Endothelial cell (in vitro differentiated cells): ENCODE data around the gene RPL13A. TPM values are rescaled to one million over a fixed set of nuclear protein-coding genes. Genes with fewer than 3 reads are reported as not detected.

Experiments used
- DNase-seq: peaks from one replicate; pipeline ENCODE4 v3.0.0; 2021; ENCODE audit warnings: low spot score
- H3K27ac Mint-ChIP-seq: one replicate; pipeline ENCODE4 v1.8.0; 2021; ENCODE audit warnings: mixed read lengths, inconsistent platforms; ENCODE audit not compliant: unreplicated experiment
- H3K27me3 Mint-ChIP-seq: one replicate; pipeline ENCODE4 v1.8.0; 2021; ENCODE audit warnings: mild to moderate bottlenecking, moderate library complexity, mixed read lengths, inconsistent platforms; ENCODE audit not compliant: unreplicated experiment
- H3K36me3 Mint-ChIP-seq: one replicate; pipeline ENCODE4 v1.8.0; 2021; ENCODE audit warnings: mild to moderate bottlenecking, low read depth, mixed read lengths, inconsistent platforms; ENCODE audit not compliant: unreplicated experiment
- H3K4me1 Mint-ChIP-seq: one replicate; pipeline ENCODE4 v1.8.0; 2021; ENCODE audit warnings: mild to moderate bottlenecking, mixed read lengths, inconsistent platforms; ENCODE audit not compliant: unreplicated experiment
- H3K4me3 Mint-ChIP-seq: one replicate; pipeline ENCODE4 v1.8.0; 2021; ENCODE audit warnings: mild to moderate bottlenecking, mixed read lengths, inconsistent platforms; ENCODE audit not compliant: unreplicated experiment
- H3K9me3 Mint-ChIP-seq: one replicate; pipeline ENCODE4 v1.8.0; 2021; ENCODE audit warnings: mixed read lengths, inconsistent platforms; ENCODE audit not compliant: unreplicated experiment
- CTCF ChIP-seq: fragments of 200-600 bp; sonication (generic); IDR thresholded peaks from one replicate; pipeline ENCODE4 v1.5.0; 2021; ENCODE audit warnings: antibody characterized with exemption; ENCODE audit not compliant: unreplicated experiment
- total RNA-seq: library from RNA; stranded (reverse); fragmentation: NEBNext Ultra II Directional; extraction: Animal tissue kit (Norgen Biotek cat#: 25700); gene quantifications from one replicate; pipeline ENCODE4 v1.2.1, GENCODE V29; 2021; ENCODE audit not compliant: unreplicated experiment

Gene RPL13A
- total RNA-seq, 1 donor from 2014 or later: 2,762 TPM

- H3K36me3 Mint-ChIP-seq: peaks cover 38% of the 10 kb centered on the region
- no peak for DNase-seq
These were observed 1.6 kb downstream of the RPL13A start for GRCh38 chr19:49488863-49489537.

GRCh38 chr19:49489601-49490167, 2.3 kb downstream of the RPL13A start:
- peaks cover 24% of the 10 kb centered on the region for H3K27me3 Mint-ChIP-seq
- no peaks in the 10 kb centered on the region for H3K9me3 Mint-ChIP-seq
- peaks cover 38% of the 10 kb centered on the region for H3K36me3 Mint-ChIP-seq
- DNase-seq: no peak
- peak overlapping the region; percentile 100 for H3K4me3 Mint-ChIP-seq
- peaks cover 22% of the 10 kb centered on the region for H3K4me1 Mint-ChIP-seq
- peak overlapping the region; percentile 24 for H3K27ac Mint-ChIP-seq
- no peak for TF ChIP-seq CTCF

More at GRCh38 chr19:49488863-49489537, 1.6 kb downstream of the RPL13A start:
- Mint-ChIP-seq H3K27me3 (peaks cover 24% of the 10 kb centered on the region), H3K27ac (peak overlapping the region; percentile 80), H3K4me3 (peak overlapping the region; percentile 100), H3K9me3 (no peaks in the 10 kb centered on the region), H3K4me1 (peaks cover 22% of the 10 kb centered on the region)
- TF ChIP-seq CTCF: no peak

GRCh38 chr19:49490287-49491029, 3.0 kb downstream of the RPL13A start:
- Mint-ChIP-seq H3K36me3 (peaks cover 38% of the 10 kb centered on the region), H3K27ac (peak overlapping the region; percentile 24), H3K27me3 (peaks cover 26% of the 10 kb centered on the region), H3K4me1 (peaks cover 22% of the 10 kb centered on the region), H3K4me3 (no peak overlapping the region), H3K9me3 (no peaks in the 10 kb centered on the region)
- TF ChIP-seq CTCF: no peak
- DNase-seq: no peak

DNA sequence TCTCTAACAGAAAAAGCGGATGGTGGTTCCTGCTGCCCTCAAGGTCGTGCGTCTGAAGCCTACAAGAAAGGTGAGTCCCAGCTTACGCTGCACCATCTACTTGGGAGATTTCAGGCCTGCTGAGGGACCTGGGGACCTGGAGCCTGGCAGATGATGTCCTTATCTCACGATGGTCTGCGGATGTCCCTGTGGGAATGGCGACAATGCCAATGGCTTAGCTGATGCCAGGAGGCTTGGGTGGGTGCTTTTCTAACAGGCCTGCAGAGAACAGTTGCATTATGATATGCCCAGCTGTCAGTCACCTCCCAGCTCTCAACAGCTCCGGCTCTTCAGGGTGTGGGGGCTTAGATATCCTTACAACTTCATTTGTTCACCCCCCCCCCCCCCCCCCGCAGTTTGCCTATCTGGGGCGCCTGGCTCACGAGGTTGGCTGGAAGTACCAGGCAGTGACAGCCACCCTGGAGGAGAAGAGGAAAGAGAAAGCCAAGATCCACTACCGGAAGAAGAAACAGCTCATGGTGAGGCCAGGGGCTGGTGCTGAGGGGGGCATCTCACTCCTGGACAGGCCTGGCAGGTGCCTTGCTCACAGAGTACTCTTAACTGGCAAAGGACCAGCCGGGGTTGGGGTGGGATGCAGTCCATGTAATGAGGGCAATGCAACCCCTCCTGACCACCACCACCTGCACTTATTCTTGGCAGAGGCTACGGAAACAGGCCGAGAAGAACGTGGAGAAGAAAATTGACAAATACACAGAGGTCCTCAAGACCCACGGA, 3.8 kb downstream of the RPL13A start:
- H3K36me3 Mint-ChIP-seq: peaks cover 38% of the 10 kb centered on the region
- peaks cover 29% of the 10 kb centered on the region for H3K27me3 Mint-ChIP-seq
- TF ChIP-seq CTCF: no peak
- no peak for DNase-seq
- H3K27ac Mint-ChIP-seq: no peak overlapping the region
- H3K4me1 Mint-ChIP-seq: peaks cover 22% of the 10 kb centered on the region
- H3K9me3 Mint-ChIP-seq: no peaks in the 10 kb centered on the region
- no peak overlapping the region for H3K4me3 Mint-ChIP-seq
